Thoracic aorta (tissue), 2 donors: ENCODE data around the gene STK39. TPM values are rescaled to one million over a fixed set of nuclear protein-coding genes. Genes with fewer than 3 reads are reported as not detected.

ENCODE experiments used
- ATAC-seq: fragments of 150-250 bp; one replicate; pipeline ENCODE4 v1.8.0; 2017; ENCODE audit warnings: low read depth; ENCODE audit not compliant: insufficient number of reproducible peaks, low FRiP score
- DNase-seq: peaks from one replicate; pipeline ENCODE4 v3.0.0-alpha.2; 2020; ENCODE audit warnings: low spot score
- H3K27ac ChIP-seq, 2 donors: fragments of 200-600 bp; sonication (generic); 1 replicate in 1 of 2; 2 replicates in 1 of 2; pipeline ENCODE4 v1.5.1; 2016; ENCODE audit warnings: mild to moderate bottlenecking in 2 of 2, moderate library complexity in 2 of 2
- H3K27me3 ChIP-seq: fragments of 200-600 bp; sonication (generic); replicated peaks from 2 replicates; pipeline ENCODE4 v1.6.0; 2016; ENCODE audit warnings: mild to moderate bottlenecking; ENCODE audit not compliant: insufficient read depth
- H3K36me3 ChIP-seq: fragments of 200-600 bp; sonication (generic); one replicate; pipeline ENCODE4 v1.5.1; 2016
- H3K4me1 ChIP-seq, 2 donors: fragments of 200-600 bp; sonication (generic); 1 replicate in 1 of 2; 2 replicates in 1 of 2; pipeline versions ENCODE4 v1.5.1 to v1.6.0; 2016; ENCODE audit warnings: low read depth in 2 of 2, mild to moderate bottlenecking in 1 of 2; ENCODE audit not compliant: control insufficient read depth in 1 of 2
- H3K4me3 ChIP-seq: fragments of 200-600 bp; sonication (generic); 2 replicates; pipeline ENCODE4 v1.5.1; 2016; ENCODE audit warnings: mild to moderate bottlenecking
- H3K9me3 ChIP-seq: fragments of 200-600 bp; sonication (generic); 2 replicates; pipeline ENCODE4 v1.5.1; 2016
- total RNA-seq, 2 donors: library from RNA; depleted of rRNA; stranded (reverse); fragments of >200 nt; gene quantifications; one replicate each; pipeline versions ENCODE4 v1.1.0 to v1.2.3, GENCODE V29; 2016
- TF ChIP-seq, protein P1 (sequence below): fragments of 200-600 bp; sonication (generic); IDR thresholded peaks from one replicate; pipeline ENCODE4 v1.5.1; 2019; ENCODE audit warnings: antibody characterized with exemption

Gene STK39
- total RNA-seq, 2 donors from 2014 or later = 11.5 to 18.5 TPM

DNA sequence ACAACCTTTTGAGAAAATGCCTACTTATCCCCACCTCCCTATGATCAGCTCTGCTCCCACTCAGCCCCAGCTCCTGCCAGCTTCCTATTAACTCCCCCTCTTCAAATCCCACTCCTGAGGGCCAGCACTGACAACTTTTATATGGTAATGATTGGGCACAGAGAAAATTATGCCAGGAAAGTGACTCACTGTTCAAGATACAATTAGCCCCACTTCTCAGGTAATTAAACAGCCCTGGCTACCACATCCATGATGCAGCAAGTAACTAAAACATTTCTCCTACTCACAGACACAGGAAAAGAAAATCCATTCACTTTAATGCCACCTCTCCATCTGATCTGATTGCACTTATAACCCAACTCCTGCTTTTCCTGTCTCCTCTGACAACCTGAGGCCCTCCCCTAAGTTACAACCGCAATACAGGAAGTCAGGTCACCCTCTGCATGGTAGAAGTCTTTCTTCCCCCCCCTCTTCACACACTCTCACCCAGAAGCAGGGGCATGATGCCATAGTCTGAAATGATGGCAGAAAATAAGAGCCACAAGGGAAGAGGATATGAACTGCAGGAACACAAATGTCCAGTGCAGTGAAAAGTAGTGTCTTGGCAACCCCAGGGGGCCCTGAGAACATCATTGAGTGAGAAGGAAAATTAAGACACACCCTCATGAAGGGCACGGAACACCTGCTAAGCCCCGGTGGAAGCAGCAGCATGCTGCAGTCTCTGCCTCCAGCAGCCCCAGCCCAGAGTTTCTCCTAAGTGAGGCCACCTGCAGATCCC, 54.4 kb downstream of the STK39 start:
- DNase-seq = no peak
- Histone ChIP-seq H3K4me3 (no peak overlapping the region), H3K27me3 (no peaks in the 10 kb centered on the region), H3K9me3 (no peaks in the 10 kb centered on the region), H3K36me3 (no peaks in the 10 kb centered on the region), H3K4me1 (peaks cover 0 to 4% of the 10 kb centered on the region in 2 donors), H3K27ac (no peak overlapping the region)
- TF ChIP-seq, protein P1, sequence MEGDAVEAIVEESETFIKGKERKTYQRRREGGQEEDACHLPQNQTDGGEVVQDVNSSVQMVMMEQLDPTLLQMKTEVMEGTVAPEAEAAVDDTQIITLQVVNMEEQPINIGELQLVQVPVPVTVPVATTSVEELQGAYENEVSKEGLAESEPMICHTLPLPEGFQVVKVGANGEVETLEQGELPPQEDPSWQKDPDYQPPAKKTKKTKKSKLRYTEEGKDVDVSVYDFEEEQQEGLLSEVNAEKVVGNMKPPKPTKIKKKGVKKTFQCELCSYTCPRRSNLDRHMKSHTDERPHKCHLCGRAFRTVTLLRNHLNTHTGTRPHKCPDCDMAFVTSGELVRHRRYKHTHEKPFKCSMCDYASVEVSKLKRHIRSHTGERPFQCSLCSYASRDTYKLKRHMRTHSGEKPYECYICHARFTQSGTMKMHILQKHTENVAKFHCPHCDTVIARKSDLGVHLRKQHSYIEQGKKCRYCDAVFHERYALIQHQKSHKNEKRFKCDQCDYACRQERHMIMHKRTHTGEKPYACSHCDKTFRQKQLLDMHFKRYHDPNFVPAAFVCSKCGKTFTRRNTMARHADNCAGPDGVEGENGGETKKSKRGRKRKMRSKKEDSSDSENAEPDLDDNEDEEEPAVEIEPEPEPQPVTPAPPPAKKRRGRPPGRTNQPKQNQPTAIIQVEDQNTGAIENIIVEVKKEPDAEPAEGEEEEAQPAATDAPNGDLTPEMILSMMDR = no peak
- ATAC-seq = no peak

DNA sequence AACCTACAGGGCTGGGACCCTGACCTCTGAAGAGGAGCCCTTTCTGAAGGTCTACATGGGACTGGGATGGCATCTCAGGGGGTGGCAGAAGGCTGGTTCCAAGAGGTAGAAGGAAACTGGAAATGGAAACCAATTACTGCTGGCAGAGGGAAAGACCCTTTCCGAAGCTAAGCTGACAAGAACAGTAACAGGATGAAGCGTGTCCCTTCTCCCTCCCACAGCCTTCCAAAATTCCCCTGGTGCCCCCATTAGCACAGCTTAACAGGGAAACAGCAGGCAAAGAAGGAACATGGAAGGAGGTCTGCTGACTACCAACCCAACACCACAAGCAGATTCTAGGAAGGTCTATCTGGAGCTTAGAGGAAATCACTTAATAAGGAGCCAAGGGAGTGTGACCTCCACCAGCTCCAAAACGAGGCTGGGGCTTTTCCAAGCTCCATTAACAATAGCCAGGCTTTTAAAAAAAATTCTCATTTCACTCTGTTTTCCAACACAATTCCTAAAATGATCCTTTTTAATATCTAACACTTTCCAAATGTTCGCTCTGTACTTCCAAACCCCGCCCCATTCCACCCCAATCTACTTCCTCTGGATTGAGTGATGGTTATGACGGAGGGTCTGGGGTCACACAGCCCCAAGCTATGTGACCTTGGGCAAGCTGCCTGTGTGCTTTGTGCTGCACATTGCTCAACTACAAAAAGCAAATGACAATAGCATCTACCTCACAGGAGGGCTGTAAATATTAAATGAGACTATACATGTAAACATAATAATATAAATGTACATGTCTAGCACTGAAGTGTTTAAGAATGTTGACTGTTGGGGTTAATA, 55.2 kb downstream of the STK39 start:
- Histone ChIP-seq H3K9me3 (no peaks in the 10 kb centered on the region), H3K4me1 (peaks cover 0 to 4% of the 10 kb centered on the region in 2 donors), H3K36me3 (no peaks in the 10 kb centered on the region), H3K4me3 (no peak overlapping the region), H3K27me3 (no peaks in the 10 kb centered on the region), H3K27ac (no peak overlapping the region)
- TF ChIP-seq, protein P1 = no peak
- no peak for ATAC-seq
- no peak for DNase-seq

DNA sequence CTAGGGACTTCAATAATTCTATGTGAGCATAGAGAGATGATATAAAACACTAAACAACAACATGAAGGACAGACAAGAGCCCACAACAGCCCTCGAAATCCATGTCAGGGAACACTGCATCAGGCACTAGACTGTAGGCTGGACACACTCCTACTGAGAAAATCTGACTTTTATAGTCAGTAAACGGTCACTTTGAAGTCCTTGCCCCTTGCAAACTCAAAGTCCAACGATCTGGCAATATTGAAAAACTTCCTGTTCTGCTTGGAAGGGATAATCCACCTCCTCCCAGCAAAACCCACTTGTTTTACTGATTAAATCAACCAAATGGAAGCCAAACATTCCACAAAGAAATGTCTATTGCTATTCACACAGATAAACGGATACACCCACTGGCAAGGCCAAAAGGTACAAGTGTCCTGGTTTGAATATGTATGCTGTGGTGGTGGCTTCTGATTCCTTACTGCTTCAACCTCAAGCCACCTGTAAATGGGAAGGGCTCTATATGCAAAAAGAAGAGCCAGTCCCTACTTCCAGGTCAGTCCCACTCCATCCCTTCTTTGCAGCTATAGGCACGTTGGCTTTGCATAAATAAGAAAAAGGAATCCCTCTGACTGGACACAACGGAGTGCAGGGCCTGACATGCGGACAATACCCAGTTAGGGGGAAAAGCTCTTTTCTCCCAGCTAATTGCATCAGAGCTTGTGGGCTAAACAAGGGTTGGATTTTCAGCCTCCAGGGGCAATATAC, 56.6 kb downstream of the STK39 start:
- no peak overlapping the region for H3K27ac ChIP-seq
- no peaks in the 10 kb centered on the region for H3K36me3 ChIP-seq
- TF ChIP-seq, protein P1 = no peak
- H3K4me3 ChIP-seq = no peak overlapping the region
- peaks cover 0 to 6% of the 10 kb centered on the region in 2 donors for H3K4me1 ChIP-seq
- ATAC-seq (no peak), DNase-seq (no peak)
- H3K9me3 ChIP-seq = no peaks in the 10 kb centered on the region
- H3K27me3 ChIP-seq = no peaks in the 10 kb centered on the region

DNA sequence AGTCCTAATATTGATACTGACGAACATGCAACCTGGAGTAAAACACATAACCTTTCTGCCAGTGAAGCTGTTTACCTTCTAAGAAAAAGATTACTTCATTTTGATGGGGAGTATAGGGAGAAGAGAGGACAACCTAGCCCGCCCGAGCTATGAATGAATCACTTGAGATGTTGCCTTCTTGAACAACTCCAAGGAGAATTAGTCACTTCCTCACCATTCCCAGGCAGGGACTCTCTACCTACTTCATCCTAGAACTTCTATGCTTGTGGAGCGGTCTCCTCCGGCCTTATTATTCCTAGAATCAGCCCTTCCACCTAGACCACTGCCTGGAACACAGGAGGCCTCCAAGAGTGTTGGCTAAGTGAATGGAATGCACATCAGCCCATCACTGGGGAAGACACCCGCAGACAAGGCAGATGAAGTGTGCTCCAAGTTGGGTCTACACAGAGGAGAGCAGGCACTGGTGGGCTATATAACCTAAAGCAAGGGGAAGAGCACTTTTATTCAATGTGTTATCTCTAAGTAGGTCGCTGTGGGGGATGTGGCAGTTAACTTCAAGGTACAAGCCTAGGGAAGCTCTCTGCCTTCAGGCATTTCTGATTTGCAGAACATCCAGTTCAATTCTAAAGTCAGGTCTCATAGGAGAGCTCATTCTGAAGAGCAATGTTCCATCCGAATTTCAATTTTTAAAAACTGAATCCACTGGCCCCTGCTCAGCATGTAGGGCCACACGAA, 57.4 kb downstream of the STK39 start:
- no peak overlapping the region for H3K4me3 ChIP-seq
- no peak overlapping the region for H3K27ac ChIP-seq
- no peak for ATAC-seq
- H3K27me3 ChIP-seq = no peaks in the 10 kb centered on the region
- H3K36me3 ChIP-seq = no peaks in the 10 kb centered on the region
- TF ChIP-seq, protein P1 = no peak
- no peaks in the 10 kb centered on the region for H3K9me3 ChIP-seq
- DNase-seq = no peak
- H3K4me1 ChIP-seq = peaks cover 0 to 14% of the 10 kb centered on the region in 2 donors
